BLaER1 (cell line): Measurements from ENCODE around the gene TPR.
"Not testable (repeated sequence)": the region's sequence is repeated elsewhere in the genome, so short reads cannot be mapped to it uniquely, and the experiment has no call there.

Source experiments
- H3K27ac ChIP-seq: shearing (Covaris generic); formaldehyde crosslinking; 2 replicates; pipeline ENCODE4 v1.8.1; 2022
- H3K27me3 ChIP-seq: shearing (Covaris generic); formaldehyde crosslinking; 2 replicates; pipeline ENCODE4 v1.8.1; 2022
- H3K36me3 ChIP-seq: shearing (Covaris generic); formaldehyde crosslinking; 2 replicates; pipeline ENCODE4 v1.8.1; 2022
- H3K4me1 ChIP-seq: shearing (Covaris generic); formaldehyde crosslinking; 2 replicates; pipeline ENCODE4 v1.8.1; 2022
- H3K4me2 ChIP-seq: shearing (Covaris generic); formaldehyde crosslinking; 2 replicates; pipeline ENCODE4 v1.8.1; 2022
- H3K4me3 ChIP-seq: shearing (Covaris generic); formaldehyde crosslinking; 2 replicates; pipeline ENCODE4 v1.8.1; 2022
- H3K9ac ChIP-seq: shearing (Covaris generic); formaldehyde crosslinking; 2 replicates; pipeline ENCODE4 v1.8.1; 2022
- H3K9me3 ChIP-seq: shearing (Covaris generic); formaldehyde crosslinking; 2 replicates; pipeline ENCODE4 v1.8.1; 2022
- H4K20me1 ChIP-seq: shearing (Covaris generic); formaldehyde crosslinking; 2 replicates; pipeline ENCODE4 v1.8.1; 2022
- Cebpa-rat ChIP-seq: shearing (Covaris generic); IDR thresholded peaks from 2 replicates; pipeline ENCODE4 v1.8.1; 2022

The TPR gene

GRCh38 chr1:186391841-186392240, 16.8 kb upstream of the TPR start:
- no peak for TF ChIP-seq Cebpa-rat

DNA sequence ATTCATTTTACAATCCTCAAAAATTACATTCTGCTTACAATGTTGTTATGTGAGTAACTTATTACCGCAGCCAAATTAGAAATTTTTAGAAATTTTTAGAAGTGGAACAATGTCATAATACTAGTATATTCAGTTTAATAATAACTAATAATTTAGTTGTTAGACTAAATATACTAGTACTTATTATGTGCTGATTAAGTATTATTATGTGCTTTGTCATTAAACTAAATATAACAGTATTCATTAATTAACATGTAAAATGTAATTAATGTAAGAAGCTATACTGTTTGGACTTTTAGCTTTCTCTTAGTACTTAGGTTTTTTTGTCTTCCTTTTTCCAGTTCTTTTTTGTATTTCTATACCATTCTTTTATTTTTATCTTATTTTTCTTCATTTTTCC, 15.9 kb upstream of the TPR start:
- H3K27me3 ChIP-seq: no peaks in the 10 kb centered on the region
- no peak overlapping the region for H3K27ac ChIP-seq
- H3K9me3 ChIP-seq: no peaks in the 10 kb centered on the region
- H4K20me1 ChIP-seq: no peaks in the 10 kb centered on the region
- H3K4me3 ChIP-seq: no peak overlapping the region
- H3K9ac ChIP-seq: no peak overlapping the region
- H3K4me1 ChIP-seq: no peaks in the 10 kb centered on the region
- TF ChIP-seq Cebpa-rat: no peak
- no peak overlapping the region for H3K4me2 ChIP-seq
- H3K36me3 ChIP-seq: peaks cover 70% of the 10 kb centered on the region

More at GRCh38 chr1:186391841-186392240, 16.8 kb upstream of the TPR start:
- Histone ChIP-seq H3K9me3 (no peaks in the 10 kb centered on the region), H3K9ac (no peak overlapping the region), H3K36me3 (peaks cover 73% of the 10 kb centered on the region), H3K27me3 (no peaks in the 10 kb centered on the region), H3K4me3 (no peak overlapping the region), H4K20me1 (no peaks in the 10 kb centered on the region), H3K4me1 (no peaks in the 10 kb centered on the region), H3K4me2 (no peak overlapping the region), H3K27ac (no peak overlapping the region)

GRCh38 chr1:186386725-186387383, 11.8 kb upstream of the TPR start:
- no peaks in the 10 kb centered on the region; the same call in none of the 2 replicates for H4K20me1 ChIP-seq
- H3K36me3 ChIP-seq: peaks cover 68% of the 10 kb centered on the region
- H3K4me1 ChIP-seq: no peaks in the 10 kb centered on the region
- H3K4me3 ChIP-seq: no peak overlapping the region
- no peak overlapping the region for H3K9ac ChIP-seq
- H3K9me3 ChIP-seq: no peaks in the 10 kb centered on the region
- no peak overlapping the region for H3K27ac ChIP-seq
- H3K4me2 ChIP-seq: no peak overlapping the region
- no peaks in the 10 kb centered on the region for H3K27me3 ChIP-seq
- no peak for TF ChIP-seq Cebpa-rat

GRCh38 chr1:186375929-186376319, 871 bp upstream of the TPR start:
- H3K27ac ChIP-seq: peak overlapping the region; percentile 75
- H3K9ac ChIP-seq: peak overlapping the region; percentile 86
- peaks cover 53% of the 10 kb centered on the region for H4K20me1 ChIP-seq
- H3K4me1 ChIP-seq: peaks cover 28% of the 10 kb centered on the region
- H3K9me3 ChIP-seq: no peaks in the 10 kb centered on the region
- peaks cover 35% of the 10 kb centered on the region for H3K36me3 ChIP-seq
- H3K27me3 ChIP-seq: no peaks in the 10 kb centered on the region
- TF ChIP-seq Cebpa-rat: no peak
- H3K4me3 ChIP-seq: peak overlapping the region; percentile 86
- peak overlapping the region; percentile 85 for H3K4me2 ChIP-seq

GRCh38 chr1:186374303-186375151, 526 bp downstream of the TPR start:
- H3K36me3 ChIP-seq: peaks cover 35% of the 10 kb centered on the region

GRCh38 chr1:186347837-186348691, 27.0 kb downstream of the TPR start:
- not testable (repeated sequence) for H3K27ac ChIP-seq, H3K9me3 ChIP-seq, H3K4me2 ChIP-seq, H4K20me1 ChIP-seq, H3K4me1 ChIP-seq, H3K27me3 ChIP-seq, H3K4me3 ChIP-seq, H3K9ac ChIP-seq
- peaks cover 92% of the 10 kb centered on the region for H3K36me3 ChIP-seq

More at GRCh38 chr1:186374303-186375151, 526 bp downstream of the TPR start:
- Histone ChIP-seq H3K27ac (peak overlapping the region; percentile 75), H3K27me3 (no peaks in the 10 kb centered on the region), H3K9me3 (no peaks in the 10 kb centered on the region), H3K4me3 (peak overlapping the region; percentile 86), H3K9ac (peak overlapping the region; percentile 86), H3K4me1 (peaks cover 28% of the 10 kb centered on the region), H3K4me2 (peak overlapping the region; percentile 83), H4K20me1 (peaks cover 52% of the 10 kb centered on the region)
- no peak for TF ChIP-seq Cebpa-rat

- Histone ChIP-seq H3K4me3 (no peak overlapping the region), H3K4me2 (no peak overlapping the region), H4K20me1 (no peaks in the 10 kb centered on the region; the same call in 1 of the 2 replicates), H3K36me3 (peaks cover 90% of the 10 kb centered on the region), H3K27me3 (no peaks in the 10 kb centered on the region), H3K9ac (no peak overlapping the region), H3K27ac (no peak overlapping the region), H3K9me3 (no peaks in the 10 kb centered on the region), H3K4me1 (no peaks in the 10 kb centered on the region)
- no peak for TF ChIP-seq Cebpa-rat
Observed at GRCh38 chr1:186340772-186341171, 34.3 kb downstream of the TPR start.

DNA sequence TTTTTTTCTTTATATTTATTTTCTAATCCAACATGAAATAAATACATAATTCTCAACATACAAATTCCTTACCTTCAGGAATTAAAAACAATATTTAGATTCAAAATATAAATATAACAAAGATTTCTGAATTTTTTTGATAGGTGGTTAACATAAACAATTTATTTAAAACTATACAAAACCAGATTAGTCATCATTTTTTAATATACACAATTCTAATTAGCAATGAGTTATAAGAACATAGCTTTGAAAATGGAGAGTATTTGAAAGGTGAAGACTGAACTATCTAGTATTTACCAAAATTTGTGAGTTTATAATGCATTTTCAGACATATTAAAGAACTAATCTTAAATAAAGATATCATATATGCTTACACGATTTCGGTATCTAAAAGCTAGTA, 37.5 kb downstream of the TPR start:
- H3K9me3 ChIP-seq: no peaks in the 10 kb centered on the region

DNA sequence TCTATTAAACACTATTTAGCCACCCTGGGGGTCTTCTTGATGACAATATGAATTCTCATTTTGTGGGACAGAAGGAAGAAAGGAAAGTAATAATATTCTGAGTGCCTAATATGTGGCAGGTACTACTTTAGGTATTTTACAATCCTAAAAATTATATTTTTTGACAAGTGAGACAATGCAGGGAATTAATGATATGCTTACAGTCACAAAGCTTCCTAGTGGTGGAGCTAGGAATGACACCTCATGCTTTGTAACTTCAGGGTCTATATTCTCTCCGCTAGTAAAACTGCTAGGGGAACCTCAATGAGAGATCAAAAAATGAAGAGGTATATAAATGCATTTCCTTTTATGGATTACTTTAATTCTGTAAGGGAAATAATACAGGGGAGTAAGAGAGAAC, 44.3 kb downstream of the TPR start:
- no peak overlapping the region for H3K4me2 ChIP-seq
- H3K9ac ChIP-seq: no peak overlapping the region
- no peaks in the 10 kb centered on the region for H3K27me3 ChIP-seq
- H3K9me3 ChIP-seq: no peaks in the 10 kb centered on the region
- H3K4me3 ChIP-seq: no peak overlapping the region
- H3K4me1 ChIP-seq: no peaks in the 10 kb centered on the region
- H4K20me1 ChIP-seq: no peaks in the 10 kb centered on the region
- peaks cover 85% of the 10 kb centered on the region for H3K36me3 ChIP-seq
- H3K27ac ChIP-seq: no peak overlapping the region
- TF ChIP-seq Cebpa-rat: no peak

More for the DNA sequence above, 37.5 kb downstream of the TPR start:
- no peak overlapping the region for H3K9ac ChIP-seq
- H3K4me1 ChIP-seq: no peaks in the 10 kb centered on the region
- H3K4me2 ChIP-seq: no peak overlapping the region
- no peaks in the 10 kb centered on the region for H4K20me1 ChIP-seq
- no peak for TF ChIP-seq Cebpa-rat
- H3K36me3 ChIP-seq: peaks cover 92% of the 10 kb centered on the region
- H3K27me3 ChIP-seq: no peaks in the 10 kb centered on the region
- no peak overlapping the region for H3K27ac ChIP-seq
- H3K4me3 ChIP-seq: no peak overlapping the region

- Histone ChIP-seq H3K4me2 (no peak overlapping the region), H3K36me3 (peaks cover 81% of the 10 kb centered on the region), H3K27me3 (no peaks in the 10 kb centered on the region), H3K4me1 (no peaks in the 10 kb centered on the region), H3K4me3 (no peak overlapping the region), H3K9ac (no peak overlapping the region), H3K27ac (no peak overlapping the region), H4K20me1 (no peaks in the 10 kb centered on the region), H3K9me3 (no peaks in the 10 kb centered on the region)
- no peak for TF ChIP-seq Cebpa-rat
Observed at GRCh38 chr1:186327331-186327730, 47.7 kb downstream of the TPR start.
